Measurements from ENCODE around the gene DUS1L. TPM values are rescaled to one million over a fixed set of nuclear protein-coding genes. Genes with fewer than 3 reads are reported as not detected.

Gene DUS1L
- polyA plus RNA-seq, 3 donors, result 71.2 to 118 (median 80.9) TPM

DNA sequence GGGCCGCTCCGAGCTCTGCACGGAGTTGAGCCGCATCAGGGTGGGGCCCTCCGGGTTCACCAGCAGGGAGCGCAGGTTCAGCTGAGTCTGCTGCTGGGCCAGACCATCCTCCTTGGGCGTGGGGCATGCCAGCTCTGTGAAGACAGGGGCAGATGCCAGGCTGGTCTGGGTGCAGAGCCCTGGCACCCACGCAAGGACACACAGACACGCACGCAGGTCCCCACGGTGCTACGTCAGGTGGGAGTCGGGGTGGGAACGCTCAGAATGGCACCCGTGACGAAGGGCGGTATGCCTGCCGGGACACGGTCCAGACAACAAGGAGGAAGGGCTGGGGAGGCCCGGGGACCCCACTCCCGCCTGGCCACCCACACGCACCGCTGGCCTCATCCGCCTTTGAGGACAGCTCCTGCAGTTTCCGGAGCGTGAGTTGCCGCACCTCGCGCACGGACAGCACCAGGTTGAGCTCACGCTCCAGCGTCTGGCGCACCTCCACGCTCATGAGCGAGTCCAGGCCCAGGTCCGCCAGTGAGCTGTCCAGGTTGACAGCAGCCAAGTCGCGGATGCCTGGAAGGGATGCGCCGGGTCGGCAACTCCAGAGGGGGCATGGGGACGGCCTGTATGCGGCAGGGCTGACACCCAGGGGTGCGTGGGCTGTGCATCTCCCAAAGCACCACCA lies 15.3 kb upstream of the DUS1L start:
- WGBS, 3 donors, result 94 to 96% (median 94%) methylated on average over 40 to 44 of the region's 44 CpGs
- H3K27ac ChIP-seq (ENCODE audit: low read depth, low read length), result no peak overlapping the region

DNA sequence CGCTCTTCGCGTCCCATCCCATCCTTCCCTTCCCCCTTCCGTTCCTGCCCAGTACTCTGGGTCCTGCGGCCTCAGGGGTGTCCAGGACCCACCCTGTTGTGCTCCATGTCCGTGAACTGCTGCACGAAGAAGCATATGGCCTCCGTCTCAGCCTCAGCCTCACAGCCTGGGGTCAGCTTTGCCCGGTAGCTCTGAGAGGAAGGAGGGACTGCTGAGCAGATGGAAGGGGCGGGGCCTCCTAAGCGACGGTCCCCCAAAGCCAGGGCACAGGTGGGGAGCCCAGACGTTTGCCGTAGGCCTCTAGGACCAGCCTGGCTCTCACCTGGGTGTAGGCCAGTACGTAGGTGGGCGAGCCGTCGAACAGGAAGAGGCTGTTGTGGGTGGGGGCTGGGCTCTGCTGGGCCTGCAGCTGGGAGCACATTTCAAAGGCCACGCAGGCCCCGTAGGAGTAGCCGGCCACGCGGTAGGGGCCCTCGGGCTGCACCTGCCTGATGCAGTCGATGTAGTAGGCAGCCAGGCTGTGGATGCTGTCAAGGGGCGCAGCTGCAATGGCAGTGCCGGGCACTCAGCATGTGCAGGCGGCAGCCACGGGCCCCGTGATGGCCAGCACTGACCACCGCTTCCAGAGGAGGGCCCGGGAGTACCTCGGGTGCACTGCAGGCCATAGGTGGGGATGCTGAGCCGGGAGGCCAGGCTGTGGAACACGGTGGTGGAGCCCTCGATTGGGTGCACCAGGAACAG lies 14.6 kb upstream of the DUS1L start:
- 90 to 92% (median 91%) methylated on average over 36 of the region's 36 CpGs for WGBS, 3 donors
- no peak overlapping the region for H3K27ac ChIP-seq (ENCODE audit: low read depth, low read length)

DNA sequence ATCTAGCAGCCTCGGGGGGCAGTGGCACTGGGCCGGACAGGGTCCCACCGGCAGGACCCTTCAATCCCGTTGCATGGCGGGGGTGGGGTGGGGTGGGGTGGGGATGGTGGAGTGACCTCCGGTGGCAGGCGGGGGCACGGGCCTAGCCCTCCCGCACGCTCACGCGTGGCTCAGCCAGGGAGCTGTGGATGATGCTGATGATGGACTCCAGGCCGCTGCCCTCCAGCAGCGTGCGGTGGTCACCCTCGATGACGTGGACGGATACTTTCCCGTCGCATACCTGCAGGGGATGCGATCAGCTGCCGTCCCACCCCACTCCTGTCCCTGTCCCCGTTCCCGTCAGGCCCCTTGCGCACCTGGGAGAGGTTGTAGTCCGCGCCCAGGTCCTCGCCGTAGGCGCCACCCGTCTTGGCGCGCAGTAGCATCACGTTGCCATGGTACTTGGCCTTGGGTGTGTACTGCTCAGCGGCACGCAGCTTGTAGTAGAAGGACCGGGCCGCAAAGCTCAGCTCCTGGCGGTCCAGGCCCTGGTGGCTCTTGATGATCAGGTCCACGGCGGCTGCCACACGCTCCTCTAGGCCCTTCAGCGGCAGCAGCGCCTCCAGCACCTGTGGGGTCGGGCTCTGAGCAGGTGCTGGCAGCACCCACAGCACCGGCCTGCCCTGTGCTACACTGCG lies 13.5 kb upstream of the DUS1L start:
- 92 to 93% (median 92%) methylated on average over 36 to 47 of the region's 47 CpGs for WGBS, 3 donors
- H3K27ac ChIP-seq (ENCODE audit: low read depth, low read length), result no peak overlapping the region

DNA sequence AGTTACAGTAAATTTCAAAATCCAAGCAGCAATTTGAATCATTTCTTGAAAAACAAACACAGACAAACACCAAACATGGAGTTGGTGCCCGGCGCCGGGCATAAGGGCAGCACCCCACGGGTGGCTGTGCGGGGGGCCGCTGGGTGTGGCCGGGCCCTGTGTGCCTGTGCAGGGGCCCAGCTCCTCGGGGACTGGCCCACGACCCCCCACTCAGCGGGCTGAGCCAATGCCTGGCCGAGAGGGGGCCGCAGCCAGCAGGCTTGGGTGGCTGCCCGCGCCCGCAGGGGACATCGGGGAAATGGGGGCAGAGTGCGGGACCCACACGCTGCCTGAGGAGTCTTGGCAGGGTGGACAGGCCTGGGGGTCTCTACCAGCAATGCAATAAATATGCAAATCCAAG lies 12.8 kb upstream of the DUS1L start:
- WGBS, 3 donors, result 81 to 95% (median 87%) methylated on average over 18 of the region's 18 CpGs
- H3K27ac ChIP-seq (ENCODE audit: low read depth, low read length), result no peak overlapping the region

DNA sequence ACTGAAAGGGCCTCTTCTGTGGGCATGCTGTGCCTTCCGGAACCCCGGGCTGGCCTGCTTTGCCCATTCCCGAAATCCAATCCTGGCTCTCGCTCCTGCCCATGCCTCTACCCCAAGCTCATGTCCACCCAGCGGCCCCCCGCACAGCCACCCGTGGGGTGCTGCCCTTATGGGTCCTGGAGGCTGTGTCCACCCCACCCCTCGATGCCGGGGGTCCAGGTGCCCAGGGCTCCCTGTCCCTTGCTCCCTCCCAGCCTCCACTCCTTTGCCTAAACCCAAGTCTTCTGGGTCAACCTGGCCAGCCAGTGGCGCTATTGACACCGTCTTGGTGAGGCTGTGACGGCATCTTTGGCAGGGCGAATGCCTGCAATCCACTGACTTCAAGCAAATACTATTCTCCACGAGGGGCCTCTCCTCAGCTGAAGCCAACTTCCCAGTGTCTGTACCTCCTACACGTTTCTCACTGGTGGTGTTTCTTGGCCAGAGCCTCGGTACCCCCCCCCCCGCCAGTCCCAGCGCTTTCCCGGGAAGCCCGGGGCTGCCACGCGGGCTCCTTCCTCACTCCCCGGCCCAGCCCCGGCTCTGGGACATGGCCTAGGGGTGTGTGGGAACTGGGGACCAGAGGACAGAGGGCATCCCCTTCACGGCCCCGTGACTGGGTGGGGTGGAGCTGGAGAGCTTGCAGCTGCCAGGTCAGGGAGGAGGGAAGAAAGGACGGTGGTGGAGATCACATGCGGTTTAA lies 12.2 kb upstream of the DUS1L start:
- no peak overlapping the region for H3K27ac ChIP-seq (ENCODE audit: low read depth, low read length)
- WGBS, 3 donors, result 54 to 69% (median 62%) methylated on average over 28 of the region's 28 CpGs

DNA sequence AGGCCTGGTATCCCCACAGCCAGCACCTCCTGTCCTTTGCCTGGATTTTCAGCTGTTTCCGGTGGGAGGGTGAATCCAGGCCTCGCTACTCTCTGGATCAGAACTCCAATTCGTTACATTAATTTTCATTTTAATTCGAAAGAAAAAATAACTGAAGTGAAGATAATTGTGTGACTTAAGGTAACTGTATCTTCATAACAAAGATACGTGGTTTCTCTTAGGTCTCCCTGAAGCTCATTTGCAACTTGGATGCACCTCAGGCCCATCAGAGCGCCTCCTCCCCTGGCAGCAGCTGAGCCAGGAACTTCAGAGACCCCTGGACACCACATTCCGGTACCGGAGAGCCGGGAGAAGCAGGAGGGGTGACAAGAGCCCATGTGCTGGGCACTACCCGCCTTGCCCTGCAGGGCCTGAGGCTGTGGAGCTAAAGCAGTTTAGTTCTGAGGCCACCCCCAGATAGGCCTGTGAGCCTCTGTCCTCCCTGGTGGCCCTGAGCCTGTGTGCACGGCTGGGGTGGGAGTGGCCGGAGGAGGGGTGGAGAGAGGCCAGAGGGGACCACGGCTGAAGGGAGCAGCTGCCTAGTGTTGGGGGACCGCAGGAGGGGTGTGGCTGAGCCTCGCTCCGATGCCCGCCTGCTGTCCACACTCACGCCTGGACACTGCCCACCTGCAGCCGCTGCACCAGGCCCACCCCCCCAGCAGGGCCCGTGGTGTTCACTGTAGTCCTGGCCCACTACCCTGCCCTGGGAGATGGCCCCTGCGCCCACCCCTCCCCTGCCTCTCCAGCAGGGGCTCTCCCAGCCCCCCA lies 11.4 kb upstream of the DUS1L start:
- WGBS, 3 donors, result 63 to 79% (median 72%) methylated on average over 14 to 21 of the region's 21 CpGs
- H3K27ac ChIP-seq (ENCODE audit: low read depth, low read length), result no peak overlapping the region

DNA sequence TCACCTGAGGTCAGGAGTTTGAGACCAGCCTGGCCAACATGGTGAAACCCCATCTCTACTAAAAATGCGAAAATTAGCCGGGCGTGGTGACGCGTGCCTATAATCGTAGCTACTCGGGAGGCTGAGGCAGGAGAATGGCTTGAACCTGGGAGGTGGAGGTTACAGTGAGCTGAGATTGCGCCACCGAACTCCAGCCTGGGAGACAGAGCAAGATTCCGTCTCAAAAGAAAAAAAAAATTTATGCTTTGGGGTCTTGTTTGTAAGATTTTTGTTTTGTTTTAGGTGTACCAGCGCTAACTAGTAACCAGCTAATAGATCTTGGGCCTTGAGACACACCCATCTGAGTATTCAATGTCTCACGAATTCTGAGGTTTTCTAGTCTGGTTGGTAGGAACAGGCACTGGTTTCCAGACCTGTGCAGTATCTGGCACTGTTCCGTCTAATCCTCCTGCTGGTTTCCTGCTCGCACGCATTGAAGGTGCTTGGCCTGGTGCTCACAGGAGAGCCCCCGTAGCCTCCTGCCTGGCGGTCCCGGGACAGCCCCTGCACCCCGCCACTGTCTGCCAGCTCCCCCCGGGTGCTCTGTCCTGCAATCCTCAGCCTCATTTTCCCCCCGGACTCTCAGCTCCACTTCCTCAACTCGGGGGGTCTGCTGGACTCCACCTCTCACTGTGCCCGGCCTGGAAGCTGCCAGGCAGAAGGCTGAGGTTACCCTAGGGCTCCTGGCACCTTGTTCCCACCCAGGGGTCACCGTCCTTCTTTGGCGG lies 10.6 kb upstream of the DUS1L start:
- 78 to 84% (median 82%) methylated on average over 25 of the region's 25 CpGs for WGBS, 3 donors
- H3K27ac ChIP-seq (ENCODE audit: low read depth, low read length), result no peak overlapping the region

DNA sequence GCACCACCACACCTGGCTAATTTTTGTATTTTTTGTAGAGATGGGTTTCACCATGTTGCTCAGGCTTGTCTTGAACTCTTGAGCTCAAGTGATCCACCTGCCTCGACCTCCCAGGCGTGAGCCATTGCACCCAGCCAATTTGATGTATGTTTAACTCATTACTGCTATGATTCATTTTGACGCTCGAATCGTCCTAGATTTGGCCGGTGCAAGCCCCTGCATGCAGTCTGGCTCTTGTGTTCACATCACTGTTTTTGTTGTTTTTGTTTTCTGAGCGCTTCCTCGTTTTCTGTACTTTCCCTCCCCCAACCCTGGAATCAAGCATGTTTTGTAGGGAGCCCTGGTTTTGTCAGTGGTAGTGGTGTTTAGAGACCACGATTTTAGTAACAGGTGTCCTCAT lies 7.8 kb upstream of the DUS1L start:
- H3K27ac ChIP-seq (ENCODE audit: low read depth, low read length), result no peak overlapping the region
- 79 to 84% (median 84%) methylated on average over 9 of the region's 9 CpGs for WGBS, 3 donors

DNA sequence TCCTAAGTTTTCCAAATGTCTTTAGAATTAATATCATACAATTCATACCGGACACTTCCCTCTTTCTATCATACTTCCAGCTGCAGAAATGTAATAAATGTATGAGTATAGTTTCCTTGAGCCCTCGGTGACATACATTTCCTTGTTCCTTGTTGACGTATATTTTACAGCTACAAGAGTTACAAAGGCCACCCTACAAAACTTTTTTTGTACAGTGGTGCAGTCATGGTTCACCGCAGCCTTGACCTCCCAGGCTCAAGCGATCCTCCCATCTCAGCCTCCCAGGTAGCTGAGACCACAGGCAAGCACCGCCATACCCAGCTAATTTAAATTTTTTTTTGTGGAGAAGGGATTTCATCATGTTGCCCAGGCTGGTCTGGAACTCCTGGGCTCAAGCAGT lies 7.2 kb upstream of the DUS1L start:
- WGBS, 3 donors, result 84 to 87% (median 85%) methylated on average over 6 of the region's 6 CpGs
- H3K27ac ChIP-seq (ENCODE audit: low read depth, low read length), result no peak overlapping the region

DNA sequence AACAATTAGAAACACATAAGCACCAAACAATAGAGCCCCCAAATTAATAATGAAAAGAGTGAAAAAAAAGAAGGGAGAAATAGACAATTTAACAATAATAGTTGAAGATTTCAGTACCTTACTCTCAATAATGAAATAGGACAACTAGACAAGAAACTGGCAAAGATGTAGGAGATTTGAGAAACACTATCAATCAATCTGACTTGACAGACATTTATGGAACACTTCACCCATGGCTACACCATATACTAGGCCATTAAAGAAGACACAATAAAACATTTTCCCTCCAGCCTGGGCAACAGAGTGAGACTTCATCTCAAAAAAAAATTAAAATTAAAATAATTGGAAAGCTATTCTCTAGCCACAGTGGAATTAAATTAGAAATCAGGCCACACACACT lies 5.0 kb upstream of the DUS1L start:
- H3K27ac ChIP-seq (ENCODE audit: low read depth, low read length), result no peak overlapping the region

DNA sequence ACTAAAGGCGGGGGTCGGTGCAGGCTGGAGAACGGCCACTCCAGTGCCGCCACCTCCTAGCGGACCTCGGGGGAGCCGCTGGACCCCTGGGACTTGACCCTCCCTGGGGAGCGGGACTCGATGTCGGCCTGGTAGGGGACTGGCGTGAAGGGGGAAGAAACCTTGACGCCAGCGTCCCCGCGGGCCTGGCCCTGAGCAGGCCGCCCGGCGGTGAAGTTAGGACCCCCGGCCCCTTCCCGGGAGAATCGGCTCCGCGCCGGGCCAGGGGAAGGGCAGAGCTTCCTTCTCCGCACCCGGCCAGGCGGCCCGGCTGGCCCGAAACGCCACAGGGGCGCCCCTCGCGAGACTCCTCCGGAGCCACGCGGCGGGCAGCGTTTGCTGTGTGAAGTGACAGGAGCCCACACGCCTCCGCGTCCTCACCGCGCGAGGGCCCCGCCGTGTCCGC lies 389 bp downstream of the DUS1L start:
- 0 to 1% (median 1%) methylated on average over 45 to 47 of the region's 47 CpGs for WGBS, 3 donors
- no peak overlapping the region for H3K27ac ChIP-seq (ENCODE audit: low read depth, low read length)

DNA sequence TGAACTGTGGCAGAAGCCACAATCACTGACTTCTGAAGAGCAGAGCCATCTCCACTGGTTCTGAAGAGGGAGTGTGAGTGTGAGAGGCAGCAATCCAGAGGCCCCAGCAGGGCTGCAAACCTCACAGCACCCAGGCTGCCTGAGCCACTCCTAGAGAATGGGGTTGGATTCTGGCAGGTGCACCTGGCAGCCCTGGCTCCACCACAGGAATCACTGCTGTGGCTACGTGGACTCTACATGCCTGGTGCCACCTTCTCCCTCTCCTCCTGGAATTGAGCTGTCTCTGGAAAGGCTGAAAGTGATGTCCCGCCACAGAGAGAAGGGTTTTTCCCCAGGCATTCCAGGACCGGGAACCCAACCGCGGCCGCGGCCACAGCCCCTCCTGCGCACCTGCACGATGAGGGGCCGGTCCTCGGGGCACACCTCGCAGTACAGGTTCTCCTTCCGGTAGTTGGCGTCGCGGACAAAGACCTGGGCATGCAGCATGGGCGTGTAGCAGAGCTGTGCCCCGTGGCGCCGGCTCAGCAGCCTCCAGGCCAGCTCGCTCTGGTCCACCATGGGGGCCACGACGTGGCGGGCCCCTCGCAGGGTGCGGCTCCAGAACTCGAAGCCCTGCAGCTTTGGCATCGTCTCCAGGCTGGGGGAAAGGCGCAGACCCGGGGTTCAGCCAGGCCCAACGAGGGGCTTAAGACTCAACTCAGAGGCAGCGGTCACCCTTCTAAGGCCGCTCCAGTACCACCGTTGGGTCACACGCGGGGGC lies 991 bp downstream of the DUS1L start:
- H3K27ac ChIP-seq (ENCODE audit: low read depth, low read length), result no peak overlapping the region
- 15 to 45% (median 37%) methylated on average over 36 of the region's 36 CpGs for WGBS, 3 donors

DNA sequence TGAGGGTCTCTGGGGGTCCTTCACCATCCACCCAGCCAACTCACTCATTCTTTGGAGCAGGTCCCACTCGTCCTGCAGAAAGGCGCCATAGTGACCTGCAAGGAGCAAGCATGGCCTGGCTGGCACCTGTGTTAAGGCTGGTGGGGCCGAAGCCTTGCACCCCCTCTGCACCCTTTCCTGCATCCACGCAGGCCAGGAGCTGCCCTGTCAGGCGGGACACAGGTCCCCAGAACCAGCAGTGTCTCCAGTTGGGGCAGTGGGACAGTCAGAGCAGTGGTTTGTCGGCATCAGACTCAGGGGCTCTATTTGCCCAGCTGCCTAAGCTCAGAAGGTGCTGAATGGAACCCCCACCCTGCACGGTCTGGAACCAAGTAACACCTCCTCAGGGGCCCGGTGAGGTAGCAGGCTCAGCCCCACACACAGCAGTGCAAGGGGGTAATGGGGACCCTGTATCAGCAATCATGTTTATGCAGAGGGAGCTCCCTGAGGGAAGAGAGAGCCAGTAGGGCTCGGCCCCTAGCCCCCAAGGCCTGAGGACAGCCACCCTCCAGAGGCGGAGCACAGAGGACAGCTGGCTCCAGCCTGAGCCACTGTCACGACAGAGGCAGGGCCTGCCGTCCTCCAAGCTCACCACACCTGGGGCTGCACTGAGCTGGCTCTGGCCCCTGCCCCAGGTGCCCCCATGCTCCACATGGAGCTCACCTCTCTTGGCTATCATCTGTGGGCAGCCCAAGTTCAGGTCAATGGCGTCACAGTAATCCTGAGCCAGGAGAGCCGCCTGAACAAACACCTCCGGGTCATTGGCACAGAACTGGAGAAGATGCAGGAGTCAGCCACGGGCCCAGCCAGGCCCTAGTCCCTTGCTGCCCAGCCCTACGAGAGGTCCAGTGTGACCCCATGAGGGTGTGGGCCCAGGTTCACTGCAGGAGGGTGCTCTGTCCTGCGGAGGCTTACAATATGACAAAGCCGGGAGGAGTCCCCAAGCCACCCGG lies 1.9 kb downstream of the DUS1L start:
- no peak overlapping the region for H3K27ac ChIP-seq (ENCODE audit: low read depth, low read length)
- 69 to 83% (median 79%) methylated on average over 19 to 20 of the region's 20 CpGs for WGBS, 3 donors

DNA sequence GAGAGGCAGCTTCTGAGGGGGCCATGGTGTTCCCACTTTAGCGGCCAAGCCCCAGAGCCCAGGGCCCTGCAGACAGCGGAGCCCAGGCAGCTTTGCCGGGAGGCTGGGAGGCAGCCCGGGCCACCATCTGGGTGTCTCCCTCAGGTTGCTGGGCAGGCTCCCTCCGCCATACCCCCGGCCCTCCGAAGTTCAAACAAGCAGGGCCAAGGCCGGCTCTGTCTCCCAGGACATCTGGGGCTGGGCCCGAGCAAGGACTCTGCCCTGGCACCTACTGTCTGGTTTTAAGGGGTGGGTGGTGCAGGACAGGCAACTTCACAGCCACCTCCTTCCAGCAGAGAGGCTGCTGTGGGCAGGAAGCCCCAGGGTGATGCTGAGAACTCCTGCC lies 2.6 kb downstream of the DUS1L start:
- WGBS, 3 donors, result 82 to 95% (median 93%) methylated on average over 9 of the region's 9 CpGs
- H3K27ac ChIP-seq (ENCODE audit: low read depth, low read length), result no peak overlapping the region

DNA sequence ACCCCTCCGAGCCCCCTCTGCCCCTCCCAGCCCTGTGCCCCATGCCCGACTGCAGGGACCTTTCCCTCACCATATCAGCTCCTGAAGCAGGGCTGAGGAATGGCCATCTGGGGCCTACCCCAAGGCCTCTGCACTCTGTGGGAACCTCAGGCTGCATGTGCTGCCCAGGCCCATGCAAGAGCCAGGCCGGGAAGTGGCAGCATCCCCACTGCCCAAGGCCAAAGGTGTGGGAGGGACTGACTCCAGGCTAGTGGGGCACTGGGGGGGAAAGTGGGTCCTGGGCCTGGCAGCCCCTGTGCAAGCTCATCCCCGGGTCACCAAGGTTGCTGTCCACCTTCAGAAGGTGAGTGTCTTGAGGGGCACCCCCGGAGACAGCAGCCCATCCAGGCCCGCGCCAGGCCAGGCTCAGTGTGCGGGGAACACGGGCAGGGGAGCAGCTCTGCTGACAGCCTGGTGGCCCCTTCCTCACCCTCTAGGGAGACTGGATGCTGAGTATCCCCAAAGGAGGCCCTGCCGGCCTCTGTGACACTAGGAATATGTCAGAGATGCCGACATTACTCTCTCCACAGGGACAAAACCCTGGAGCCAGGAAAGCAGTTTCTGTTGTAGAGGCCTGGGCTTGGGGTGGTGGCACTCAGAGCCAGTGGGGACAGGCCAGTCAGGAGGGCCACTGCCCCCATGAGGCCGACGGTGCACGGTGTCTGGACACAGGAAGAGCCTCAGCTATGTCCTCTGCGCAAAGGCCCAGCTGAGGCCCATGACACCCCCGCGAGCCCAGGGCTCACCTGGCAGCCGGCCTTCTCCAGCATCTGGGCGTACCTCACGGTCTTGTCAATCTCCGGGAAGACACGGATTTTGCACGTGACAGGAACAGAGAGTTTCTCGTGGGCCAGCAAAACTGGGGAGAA lies 3.3 kb downstream of the DUS1L start:
- WGBS, 3 donors, result 82 to 84% (median 84%) methylated on average over 24 of the region's 24 CpGs
- H3K27ac ChIP-seq (ENCODE audit: low read depth, low read length), result no peak overlapping the region
